Adrenal gland (tissue), 12 donors: ENCODE results near the gene ATP2B3. TPM values are rescaled to one million over a fixed set of nuclear protein-coding genes. Genes with fewer than 3 reads are reported as not detected.
A peak's percentile ranks its signal among the peaks of the same experiment; 100 is the strongest.

Experiments used
- DNase-seq, 7 donors: peaks; one replicate each; pipeline ENCODE4 v3.0.0-alpha.2; 2019 to 2020
- H3K27ac ChIP-seq, 5 donors: fragments of 200-600 bp; sonication (generic) in 4 of 5; 1 replicate in 3 of 5; 2 replicates in 2 of 5; pipeline versions ENCODE4 v1.5.1 to v1.8.0; 2016 to 2020; ENCODE audit warnings: mild to moderate bottlenecking in 1 of 5
- H3K27me3 ChIP-seq: fragments of 200-600 bp; 2 replicates; pipeline ENCODE4 v1.8.0; 2021
- H3K36me3 ChIP-seq, 2 donors: fragments of 200-600 bp; replicated peaks in 1 of 2; 1 replicate in 1 of 2; 2 replicates in 1 of 2; pipeline versions ENCODE4 v1.5.1 to v1.8.0; 2018 to 2022
- H3K4me1 ChIP-seq, 2 donors: fragments of 200-600 bp; replicated peaks in 1 of 2; 1 replicate in 1 of 2; 2 replicates in 1 of 2; pipeline versions ENCODE4 v1.5.1 to v1.8.0; 2018 to 2021
- H3K4me3 ChIP-seq, 4 donors: fragments of 200-600 bp; sonication (generic) in 3 of 4; one replicate each; pipeline ENCODE4 v1.5.1; 2016 to 2018
- H3K9me3 ChIP-seq, 3 donors: fragments of 200-600 bp; sonication (generic) in 1 of 3; replicated peaks in 1 of 3; 1 replicate in 2 of 3; 2 replicates in 1 of 3; pipeline versions ENCODE4 v1.5.1 to v1.8.0; 2016 to 2021
- POLR2A ChIP-seq, 2 donors: fragments of 450-650 bp; IDR thresholded peaks; one replicate each; pipeline ENCODE4 v1.6.1; 2017; ENCODE audit warnings: antibody characterized with exemption in 2 of 2, mild to moderate bottlenecking in 2 of 2, moderate library complexity in 1 of 2
- WGBS, 4 donors: extraction: QIAGEN DNeasy Blood & Tissue Kit in 2 of 4; methylation state at CpG; one replicate each; pipeline versions ENCODE4 v1.1.5 to v1.1.7; 2013 to 2017; 5-methylcytosine and 5-hydroxymethylcytosine counted together
- intact Hi-C, 2 donors: fragments of 100-400 bp; cut with DNase I; formaldehyde crosslinking; loops; one replicate each; pipeline versions ENCODE4 v1.14.1 to v1.15.0; 2022 to 2023
- polyA plus RNA-seq, 3 donors: library from polyadenylated mRNA; stranded (reverse); fragments of 200-250 nt in 2 of 3; fragments of 350-450 nt in 1 of 3; fragmentation: Illumina TruSeq in 1 of 3; extraction: RNeasy Lipid Tissue Mini Kit (QIAGEN cat#74804) in 1 of 3; gene quantifications; one replicate each; pipeline ENCODE4 v1.2.3, GENCODE V29; 2013 to 2014
- total RNA-seq, 9 donors: library from RNA; depleted of rRNA in 4 of 9; stranded (reverse); fragments of >200 nt in 4 of 9; fragments of 120-200 nt in 1 of 9; fragmentation: NEBNext Ultra II Directional in 1 of 9; extraction: Animal tissue kit (Norgen Biotek cat#: 25700) in 1 of 9; gene quantifications; one replicate each; pipeline versions ENCODE4 v1.1.0 to v1.2.4, GENCODE V29; 2013 to 2023
- TF ChIP-seq, protein P1 (sequence below), 6 experiments: fragments of 450-650 bp in 4 of 6; fragments of 200-600 bp in 2 of 6; sonication (generic) in 1 of 6; IDR thresholded peaks; 1 replicate in 5 of 6; 2 replicates in 1 of 6; pipeline versions ENCODE4 v1.5.1 to v1.8.0; 2016 to 2021; ENCODE audit warnings: antibody characterized with exemption in 6 of 6, mild to moderate bottlenecking in 2 of 6, moderate library complexity in 1 of 6
- donor health status: healthy with polysubstance abuse.
- donor health status: Bipolar disorder and iron deficiency.
- donor health status: DM: yes; HTN: yes; CAD: no.
- donor health status: DM: no; HTN: no; CAD: no.
- donor health status: DM: no; HTN: no; CAD: no.
- donor health status: DM: yes; HTN: yes; CAD: no.

Gene ATP2B3
- total and polyA plus RNA-seq, 12 donors = 1.1 to 46.4 (median 15.4) TPM

- no peak for DNase-seq
- no peak for TF ChIP-seq POLR2A (IDR thresholded peaks at IDR 0.05)
- TF ChIP-seq, protein P1, sequence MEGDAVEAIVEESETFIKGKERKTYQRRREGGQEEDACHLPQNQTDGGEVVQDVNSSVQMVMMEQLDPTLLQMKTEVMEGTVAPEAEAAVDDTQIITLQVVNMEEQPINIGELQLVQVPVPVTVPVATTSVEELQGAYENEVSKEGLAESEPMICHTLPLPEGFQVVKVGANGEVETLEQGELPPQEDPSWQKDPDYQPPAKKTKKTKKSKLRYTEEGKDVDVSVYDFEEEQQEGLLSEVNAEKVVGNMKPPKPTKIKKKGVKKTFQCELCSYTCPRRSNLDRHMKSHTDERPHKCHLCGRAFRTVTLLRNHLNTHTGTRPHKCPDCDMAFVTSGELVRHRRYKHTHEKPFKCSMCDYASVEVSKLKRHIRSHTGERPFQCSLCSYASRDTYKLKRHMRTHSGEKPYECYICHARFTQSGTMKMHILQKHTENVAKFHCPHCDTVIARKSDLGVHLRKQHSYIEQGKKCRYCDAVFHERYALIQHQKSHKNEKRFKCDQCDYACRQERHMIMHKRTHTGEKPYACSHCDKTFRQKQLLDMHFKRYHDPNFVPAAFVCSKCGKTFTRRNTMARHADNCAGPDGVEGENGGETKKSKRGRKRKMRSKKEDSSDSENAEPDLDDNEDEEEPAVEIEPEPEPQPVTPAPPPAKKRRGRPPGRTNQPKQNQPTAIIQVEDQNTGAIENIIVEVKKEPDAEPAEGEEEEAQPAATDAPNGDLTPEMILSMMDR (IDR thresholded peaks at IDR 0.05) = no peak
- intact Hi-C loops = no loop called here
- H3K36me3 ChIP-seq = no peaks in the 10 kb centered on the region
- H3K4me3 ChIP-seq = no peak overlapping the region
- 74 to 81% (median 79%) methylated on average over 15 to 18 of the region's 18 CpGs for WGBS, 4 donors
- no peak overlapping the region for H3K27ac ChIP-seq
- no peaks in the 10 kb centered on the region for H3K9me3 ChIP-seq
- peaks cover 12% of the 10 kb centered on the region for H3K27me3 ChIP-seq
- no peaks in the 10 kb centered on the region for H3K4me1 ChIP-seq
Observed at GRCh38 chrX:153578200-153578835, 60.9 kb downstream of the ATP2B3 start.

GRCh38 chrX:153578889-153579288 is 61.4 kb downstream of the ATP2B3 start:
- Histone ChIP-seq H3K9me3 (no peaks in the 10 kb centered on the region), H3K27me3 (peaks cover 12% of the 10 kb centered on the region), H3K36me3 (no peaks in the 10 kb centered on the region), H3K4me3 (no peak overlapping the region), H3K27ac (no peak overlapping the region), H3K4me1 (no peaks in the 10 kb centered on the region)
- DNase-seq = no peak
- 61 to 100% (median 76%) methylated on average over 1 to 2 of the region's 2 CpGs for whole genome bisulfite sequencing, 4 donors
- intact Hi-C loops = no loop called here
- TF ChIP-seq, protein P1 (IDR thresholded peaks at IDR 0.05) = no peak
- no peak for TF ChIP-seq POLR2A (IDR thresholded peaks at IDR 0.05)

GRCh38 chrX:153580700-153581386 is 63.4 kb downstream of the ATP2B3 start:
- H3K27ac ChIP-seq = no peak overlapping the region
- H3K9me3 ChIP-seq = no peaks in the 10 kb centered on the region
- DNase-seq = peak in 1 of 7 donors; percentile 34
- H3K36me3 ChIP-seq = no peaks in the 10 kb centered on the region
- no peaks in the 10 kb centered on the region for H3K4me1 ChIP-seq
- TF ChIP-seq, protein P1 (IDR thresholded peaks at IDR 0.05) = no peak
- TF ChIP-seq POLR2A (IDR thresholded peaks at IDR 0.05) = no peak
- H3K4me3 ChIP-seq = no peak overlapping the region
- WGBS, 4 donors = 74 to 81% (median 76%) methylated on average over 13 to 14 of the region's 14 CpGs
- intact Hi-C loops = no loop called here
- peaks cover 6% of the 10 kb centered on the region for H3K27me3 ChIP-seq

DNA sequence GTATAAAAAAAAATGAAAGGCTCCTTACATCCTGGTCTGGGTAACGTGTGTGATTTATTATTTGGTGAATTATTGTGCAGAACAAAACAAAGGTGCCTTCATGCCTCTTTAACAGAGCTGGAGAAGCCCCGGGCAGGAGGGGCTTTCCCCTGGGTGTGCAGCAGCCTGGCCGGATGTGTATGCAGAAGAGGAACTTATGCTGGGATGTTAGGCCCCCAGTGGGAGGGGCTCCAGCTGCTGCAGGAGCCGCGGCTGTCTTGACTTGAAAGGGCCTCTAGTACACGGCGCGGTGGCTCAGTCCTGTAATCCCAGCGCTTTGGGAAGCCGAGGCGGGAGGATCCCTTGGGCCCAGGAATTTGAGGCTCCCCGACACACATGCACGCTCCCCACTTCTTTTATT is 65.5 kb downstream of the ATP2B3 start:
- Histone ChIP-seq H3K9me3 (no peaks in the 10 kb centered on the region), H3K4me1 (no peaks in the 10 kb centered on the region), H3K27me3 (peaks cover 6% of the 10 kb centered on the region), H3K36me3 (peaks cover 0 to 3% of the 10 kb centered on the region in 2 donors), H3K27ac (no peak overlapping the region), H3K4me3 (no peak overlapping the region)
- peak in 3 of 7 donors; percentile 24 to 56 (median 29) for DNase-seq
- TF ChIP-seq POLR2A (IDR thresholded peaks at IDR 0.05) = no peak
- TF ChIP-seq, protein P1 (IDR thresholded peaks at IDR 0.05) = no peak
- intact Hi-C loops = no loop called here
- 14 to 65% (median 41%) methylated on average over 2 to 13 of the region's 13 CpGs for WGBS, 4 donors
